Measurements from ENCODE around the gene LRP6. TPM values are rescaled to one million over a fixed set of nuclear protein-coding genes. Genes with fewer than 3 reads are reported as not detected.

Gene LRP6
- total and polyA plus RNA-seq, 2 of the 13 experiments (the other 11 are each of a cell fraction or from before 2014, with no cell fraction given), result 33.8 to 42.0 TPM

DNA sequence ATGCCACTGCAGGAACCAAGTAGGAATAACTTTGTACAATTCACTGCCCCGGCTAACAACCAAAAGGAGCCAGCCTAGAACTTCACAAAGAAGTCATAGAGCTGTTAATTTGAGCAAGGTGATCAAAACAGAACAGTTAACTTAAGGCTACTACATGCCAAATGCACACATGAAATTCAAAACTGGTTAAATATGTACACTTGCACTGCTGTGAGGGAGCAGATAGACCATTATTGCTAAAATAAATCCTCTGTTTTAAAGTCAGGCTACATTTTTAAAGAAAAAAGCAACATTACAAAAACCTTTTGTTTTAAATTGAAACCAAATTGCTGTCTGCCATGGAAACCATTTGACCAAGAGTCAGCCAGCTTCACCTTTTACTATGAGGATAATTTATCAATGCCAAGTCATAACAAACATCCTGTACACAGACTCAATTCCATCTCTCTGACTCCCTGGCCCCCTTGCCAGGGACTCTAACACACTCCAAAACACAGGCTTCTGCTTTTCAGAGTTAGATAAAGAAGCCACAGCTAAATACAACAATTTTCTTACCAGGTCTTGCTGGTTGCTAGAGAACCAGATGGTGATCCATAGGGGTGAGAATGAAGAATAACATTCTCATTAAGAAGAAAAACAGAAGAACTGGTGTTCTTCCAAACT, 84.0 kb downstream of the LRP6 start:
- H3K27ac ChIP-seq (ENCODE audit: extremely low read length, insufficient read depth, low read length), result no peak overlapping the region
- H3K9me3 ChIP-seq (ENCODE audit: low read length), result no peaks in the 10 kb centered on the region
- FAIRE-seq (no peak), DNase-seq (ENCODE audit: low spot score) (no peak), ATAC-seq (no peak)
- peaks cover 8% of the 10 kb centered on the region for H3K79me2 ChIP-seq (ENCODE audit: insufficient read depth, low read length)
- H3K27me3 ChIP-seq (ENCODE audit: control insufficient read depth in 1 of 2, insufficient read depth in 2 of 2, low read length in 2 of 2), result no peaks in the 10 kb centered on the region
- H2AFZ ChIP-seq (ENCODE audit: low read length), result no peak overlapping the region
- ChIA-PET CTCF (ENCODE audit: low intra/inter-chr PET ratio, low total read pairs) (no interaction called here), POLR2A (no interaction called here)
- H4K20me1 ChIP-seq (ENCODE audit: insufficient read depth, low read length), result no peaks in the 10 kb centered on the region; the same call in 1 of the 2 replicates
- no peak overlapping the region for H3K4me3 ChIP-seq (replicated peaks in 1 of 3; ENCODE audit: insufficient read depth in 1 of 3, low read depth in 2 of 3, low read length in 3 of 3)
- no peak for TF ChIP-seq ZNF782 (CRISPR knock-in tag; IDR thresholded peaks at IDR 0.05; ENCODE audit: borderline replicate concordance)
- TF ChIP-seq HMGA1 (CRISPR knock-in tag; conservative IDR thresholded peaks at IDR 0.05), result no peak
- TF ChIP-seq BATF2 (CRISPR knock-in tag; IDR thresholded peaks at IDR 0.05), result no peak
- TF ChIP-seq ZNF484 (CRISPR knock-in tag; IDR thresholded peaks at IDR 0.05; ENCODE audit: borderline replicate concordance, low read depth), result no peak
- peak; percentile 40 for TF ChIP-seq RBM22 (optimal IDR thresholded peaks at IDR 0.05; ENCODE audit: low read length)
- no peak for TF ChIP-seq CBX1 (IDR thresholded peaks at IDR 0.05; ENCODE audit: low read depth)
- TF ChIP-seq ZNF296 (CRISPR knock-in tag; conservative IDR thresholded peaks at IDR 0.05), result no peak
- TF ChIP-seq ZKSCAN1 (IDR thresholded peaks at IDR 0.05; ENCODE audit: low read length), result no peak
- intact Hi-C loops (cut with micrococcal nuclease; ENCODE audit: unreplicated experiment) (no loop called here), in situ Hi-C loops (cut with HindIII; ENCODE audit: extremely low pct_ligation_motif_present, low pct_unique_long_range_greater_than_20kb) (no loop called here)
- H3K4me1 ChIP-seq (ENCODE audit: insufficient read depth, low read length), result 0 out of 2 replicates have a peak, but pooled peaks cover 5% of the 10 kb centered on the region
- peaks cover 11 to 60% of the 10 kb centered on the region in 2 experiments for H3K36me3 ChIP-seq (replicated peaks in 1 of 2; ENCODE audit: control insufficient read depth in 1 of 2, insufficient read depth in 2 of 2, low read length in 2 of 2)
- no peak overlapping the region for H3K4me2 ChIP-seq (ENCODE audit: low read depth, low read length)
- BruUV-seq (replicated peaks), result no TSS peak
- WGBS (ENCODE audit: low lambda C conversion rate), result 94% methylated on average over 1 of the region's 1 CpG
- no peak overlapping the region for H3K9ac ChIP-seq (ENCODE audit: insufficient read depth, low read depth, low read length)

DNA sequence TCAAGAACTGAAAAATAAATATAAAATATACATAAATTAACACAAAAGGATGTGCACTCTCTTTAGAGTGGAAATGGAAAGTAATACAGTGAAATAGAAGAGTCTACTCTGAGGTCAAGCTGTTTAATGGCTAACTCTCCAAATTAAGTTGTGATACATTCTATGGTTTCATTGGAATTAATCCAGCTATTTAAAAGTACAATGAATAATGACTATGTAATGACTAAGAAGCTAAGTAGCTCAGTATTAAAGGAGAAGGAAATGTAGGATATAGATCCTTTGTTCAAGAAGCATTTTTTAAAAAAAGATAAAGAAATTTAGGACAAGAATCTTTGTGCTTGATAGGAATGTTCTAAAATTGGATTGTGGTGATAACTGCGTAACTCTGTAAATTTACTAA, 85.3 kb downstream of the LRP6 start:
- Histone ChIP-seq H3K4me1 (ENCODE audit: insufficient read depth, low read length) (0 out of 2 replicates have a peak, but pooled peaks cover 5% of the 10 kb centered on the region), H3K9me3 (ENCODE audit: low read length) (no peaks in the 10 kb centered on the region), H3K4me3 (replicated peaks in 1 of 3; ENCODE audit: insufficient read depth in 1 of 3, low read depth in 2 of 3, low read length in 3 of 3) (no peak overlapping the region), H3K27ac (ENCODE audit: extremely low read length, insufficient read depth, low read length) (no peak overlapping the region), H2AFZ (ENCODE audit: low read length) (no peak overlapping the region), H4K20me1 (ENCODE audit: insufficient read depth, low read length) (no peaks in the 10 kb centered on the region), H3K4me2 (ENCODE audit: low read depth, low read length) (no peak overlapping the region), H3K79me2 (ENCODE audit: insufficient read depth, low read length) (peaks cover 5% of the 10 kb centered on the region), H3K9ac (ENCODE audit: insufficient read depth, low read depth, low read length) (no peak overlapping the region), H3K27me3 (ENCODE audit: control insufficient read depth in 1 of 2, insufficient read depth in 2 of 2, low read length in 2 of 2) (no peaks in the 10 kb centered on the region), H3K36me3 (replicated peaks in 1 of 2; ENCODE audit: control insufficient read depth in 1 of 2, insufficient read depth in 2 of 2, low read length in 2 of 2) (peaks cover 9 to 50% of the 10 kb centered on the region in 2 experiments)
- intact Hi-C loops (cut with micrococcal nuclease; ENCODE audit: unreplicated experiment), result no loop called here
- ATAC-seq (no peak), DNase-seq (ENCODE audit: low spot score) (no peak), FAIRE-seq (no peak)
- no TSS peak for BruUV-seq (replicated peaks)
- TF ChIP-seq GATA4 (IDR thresholded peaks at IDR 0.05; ENCODE audit: borderline replicate concordance, low read depth) (no peak), ZNF431 (CRISPR knock-in tag; IDR thresholded peaks at IDR 0.05; ENCODE audit: borderline replicate concordance, low read depth) (no peak), ZNF207 (IDR thresholded peaks at IDR 0.05; ENCODE audit: borderline replicate concordance) (no peak), ZNF225 (CRISPR knock-in tag; IDR thresholded peaks at IDR 0.05) (no peak), ZNF264 (CRISPR knock-in tag; IDR thresholded peaks at IDR 0.05) (no peak), NR0B2 (CRISPR knock-in tag; IDR thresholded peaks at IDR 0.05) (no peak), ZNF354B (CRISPR knock-in tag; IDR thresholded peaks at IDR 0.05) (no peak), TCF7L2 (IDR thresholded peaks at IDR 0.05; ENCODE audit: low read depth, low read length) (no peak)
- CTCF ChIA-PET (ENCODE audit: low intra/inter-chr PET ratio, low total read pairs), result no interaction called here
- in situ Hi-C loops (cut with HindIII; ENCODE audit: extremely low pct_ligation_motif_present, low pct_unique_long_range_greater_than_20kb), result no loop called here
- 100% methylated on average over 1 of the region's 1 CpG for WGBS (ENCODE audit: low lambda C conversion rate)
- POLR2A ChIA-PET, result no interaction called here

Data from HepG2 (cell line).